Glomerular endothelial cell (primary cell): Measurements from ENCODE around the gene AJAP1. TPM values are rescaled to one million over a fixed set of nuclear protein-coding genes. Genes with fewer than 3 reads are reported as not detected.

Source experiments
- DNase-seq: peaks from one replicate; pipeline ENCODE4 v3.0.0-alpha.2; 2011; ENCODE audit warnings: low read depth, low spot score; ENCODE audit errors: extremely low read depth
- total RNA-seq: library from RNA; depleted of rRNA; stranded (reverse); fragments of >200 nt; gene quantifications from 2 replicates; pipeline ENCODE4 v1.2.3, GENCODE V29; 2015

AJAP1 gene
- total RNA-seq, 1 donor from 2014 or later: 0.06 TPM

GRCh38 chr1:4630561-4630960 lies 23.8 kb upstream of the AJAP1 start:
- DNase-seq: no peak

GRCh38 chr1:4631321-4631720 lies 23.1 kb upstream of the AJAP1 start:
- no peak for DNase-seq

DNA sequence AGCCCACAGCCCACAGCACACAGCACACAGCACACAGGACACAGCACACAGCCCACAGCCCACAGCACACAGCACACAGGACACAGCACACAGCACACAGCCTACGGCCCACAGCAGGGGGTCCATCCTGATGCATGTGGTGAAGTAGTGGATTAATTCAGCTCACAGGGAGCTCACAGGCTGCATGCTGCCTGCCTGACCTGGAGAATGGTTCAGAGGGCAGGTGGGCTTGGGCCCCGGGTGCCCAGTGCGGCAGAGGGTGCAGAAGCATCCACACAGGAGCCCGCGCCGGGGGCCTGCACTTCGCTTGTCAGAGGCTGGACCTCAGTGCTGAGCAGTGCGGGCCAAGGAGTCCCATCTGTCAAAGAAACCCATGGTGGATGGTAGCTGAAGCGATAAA lies 21.1 kb upstream of the AJAP1 start:
- DNase-seq: no peak

GRCh38 chr1:4634156-4634792 lies 20.1 kb upstream of the AJAP1 start:
- DNase-seq: no peak

GRCh38 chr1:4634793-4635406 lies 19.5 kb upstream of the AJAP1 start:
- no peak for DNase-seq

DNA sequence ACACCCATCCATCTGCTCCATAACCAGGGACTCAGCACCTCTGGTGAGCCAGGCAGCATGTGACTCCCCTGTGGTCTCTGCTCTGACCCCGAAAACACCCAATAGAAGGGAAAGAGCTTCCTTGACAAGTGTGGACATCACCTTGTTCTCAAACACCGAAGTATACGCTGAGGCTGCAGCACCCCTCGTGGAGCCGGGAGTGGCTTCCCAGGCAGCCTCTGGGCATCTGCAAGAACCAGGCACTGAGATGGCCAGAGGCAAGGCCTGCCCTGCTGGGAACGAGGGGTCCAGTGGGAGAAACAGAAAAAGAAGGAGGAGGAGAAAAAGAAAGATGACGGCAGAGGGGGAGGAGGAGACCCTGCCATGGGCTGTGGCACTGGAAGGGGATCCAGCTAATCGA lies 18.2 kb upstream of the AJAP1 start:
- DNase-seq: no peak

DNA sequence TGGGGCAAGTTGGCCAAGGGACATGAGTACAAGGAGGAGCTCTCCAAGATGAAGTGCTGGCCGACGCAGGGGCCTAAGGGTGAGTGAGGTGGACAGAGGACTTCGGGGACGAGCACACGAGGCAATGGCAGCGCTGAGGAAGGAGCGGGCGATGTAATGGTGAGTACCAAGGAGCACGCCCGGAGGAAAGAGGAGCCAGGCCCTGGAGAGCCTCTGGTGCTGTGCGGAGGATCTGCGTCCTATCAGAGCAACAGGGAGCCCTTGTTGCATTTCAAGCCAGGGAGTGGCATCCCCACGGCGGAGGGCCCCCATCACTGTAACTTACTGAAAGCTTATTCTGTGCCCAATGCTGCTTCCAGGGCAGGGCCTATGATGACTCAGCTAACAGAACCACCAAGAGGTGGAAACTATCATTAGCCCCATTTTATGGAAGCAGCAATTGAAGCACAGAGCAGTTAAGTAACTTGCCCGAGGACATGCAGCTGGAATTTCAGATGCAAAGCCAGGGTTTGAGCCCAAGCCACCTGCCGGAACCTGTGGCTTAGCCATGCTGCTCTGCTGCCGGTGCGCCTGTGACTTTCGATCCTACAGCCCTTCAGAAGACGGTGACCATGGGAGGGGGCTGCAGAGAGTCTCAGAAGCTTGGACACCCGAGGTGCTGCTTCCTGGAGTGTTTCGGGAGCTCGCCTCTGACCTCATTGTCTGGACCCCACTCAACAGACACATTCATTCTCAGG lies 17.6 kb upstream of the AJAP1 start:
- DNase-seq: no peak

GRCh38 chr1:4637616-4638344 lies 16.6 kb upstream of the AJAP1 start:
- DNase-seq: no peak

GRCh38 chr1:4638345-4638729 lies 16.1 kb upstream of the AJAP1 start:
- no peak for DNase-seq

GRCh38 chr1:4640931-4641330 lies 13.5 kb upstream of the AJAP1 start:
- no peak for DNase-seq

DNA sequence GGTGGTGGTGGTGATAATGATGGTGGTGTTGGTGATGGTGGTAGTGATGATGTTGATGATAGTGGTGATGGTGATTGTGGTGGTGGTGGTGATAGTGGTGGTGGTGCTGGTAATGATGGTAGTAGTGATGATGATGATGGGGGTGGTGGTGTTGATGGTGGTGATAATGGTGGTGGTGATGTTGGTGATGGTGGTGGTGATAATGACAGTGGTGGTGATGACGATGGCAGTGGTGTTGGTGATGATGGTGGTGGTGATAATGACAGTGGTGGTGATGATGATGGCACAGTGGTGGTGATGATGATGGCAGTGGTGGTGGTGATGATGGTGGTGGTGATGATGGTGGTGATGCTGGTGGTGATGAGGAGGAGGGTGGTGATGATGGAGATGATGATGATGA lies 7.0 kb upstream of the AJAP1 start:
- no peak for DNase-seq

DNA sequence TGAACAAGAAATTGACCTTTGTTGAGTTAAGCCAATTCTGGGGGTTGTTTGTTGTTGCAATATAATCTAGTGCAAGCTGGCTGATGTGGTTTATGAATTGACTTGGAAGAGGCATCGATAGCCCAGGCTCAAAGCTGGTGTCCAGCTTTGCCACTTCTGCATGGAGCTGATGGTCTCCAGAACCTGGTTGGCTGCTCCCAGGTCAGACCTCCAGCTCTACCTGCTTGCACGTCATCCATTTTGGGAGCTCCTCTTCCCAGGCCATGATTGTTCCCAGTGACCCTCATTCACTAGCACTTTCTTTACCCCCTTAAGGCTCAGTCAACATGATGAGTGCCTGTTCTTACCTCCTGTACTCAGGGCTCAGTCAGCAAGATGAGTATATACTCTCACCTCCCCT lies 5.8 kb upstream of the AJAP1 start:
- no peak for DNase-seq

DNA sequence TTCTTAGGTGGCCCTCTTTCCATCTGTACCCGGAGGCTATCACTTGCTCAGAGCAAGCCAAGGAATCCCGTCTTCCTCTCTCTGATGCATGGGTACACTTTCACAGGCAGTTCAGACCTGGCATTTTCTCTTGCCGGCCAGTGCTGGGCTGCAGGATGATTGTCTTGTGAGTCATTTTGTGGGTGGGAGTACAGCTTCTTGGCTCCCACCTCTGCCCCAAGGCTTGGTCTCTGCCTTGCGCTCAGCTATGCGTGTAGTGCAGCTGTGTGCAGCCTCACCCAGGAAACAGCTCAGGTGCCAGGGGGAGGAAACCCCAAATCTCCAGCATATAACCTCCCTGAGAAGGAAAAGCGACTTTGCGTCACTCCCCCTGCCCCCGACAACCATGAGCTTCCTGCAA lies 3.9 kb upstream of the AJAP1 start:
- no peak for DNase-seq

DNA sequence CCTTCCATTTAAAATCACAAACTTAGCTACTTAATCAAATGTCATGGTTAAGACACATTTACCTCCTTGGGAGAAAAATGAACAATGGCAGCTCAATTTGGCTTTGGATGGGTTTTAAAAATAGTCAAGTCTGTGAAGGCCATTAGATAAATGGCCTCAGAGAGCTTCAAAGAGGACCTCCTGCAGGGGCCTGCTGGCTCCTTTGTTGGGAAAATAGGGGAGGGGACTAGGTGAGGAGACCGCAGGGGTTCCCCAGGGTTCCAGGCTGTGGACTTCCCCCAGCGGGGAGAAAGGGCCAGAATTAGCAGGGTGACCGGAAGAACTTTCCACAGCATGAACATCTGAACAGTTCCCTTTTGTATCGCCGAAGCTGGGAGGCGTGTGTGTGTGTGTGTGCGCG lies 3.4 kb upstream of the AJAP1 start:
- DNase-seq: no peak

GRCh38 chr1:4652631-4653327 lies 1.6 kb upstream of the AJAP1 start:
- DNase-seq: no peak

DNA sequence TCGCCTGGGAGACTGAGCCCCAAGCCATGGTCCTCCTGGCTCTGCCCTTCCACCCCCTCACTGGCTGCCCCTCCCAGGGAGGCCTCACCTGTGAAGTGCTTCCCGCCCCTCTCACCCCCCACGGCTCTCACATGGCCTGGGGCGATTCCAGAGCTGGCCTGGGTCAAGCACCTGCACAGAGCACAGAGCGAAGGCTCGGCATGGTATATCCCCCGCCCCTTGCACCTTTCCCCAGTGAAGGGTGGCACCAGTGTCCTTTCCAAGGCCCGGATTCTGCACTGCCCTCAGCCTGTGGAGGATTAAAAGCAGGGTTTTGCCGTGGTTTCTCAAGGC lies 1.1 kb upstream of the AJAP1 start:
- no peak for DNase-seq

- no peak for DNase-seq
These were observed 610 bp downstream of the AJAP1 start for GRCh38 chr1:4654764-4655673.

DNA sequence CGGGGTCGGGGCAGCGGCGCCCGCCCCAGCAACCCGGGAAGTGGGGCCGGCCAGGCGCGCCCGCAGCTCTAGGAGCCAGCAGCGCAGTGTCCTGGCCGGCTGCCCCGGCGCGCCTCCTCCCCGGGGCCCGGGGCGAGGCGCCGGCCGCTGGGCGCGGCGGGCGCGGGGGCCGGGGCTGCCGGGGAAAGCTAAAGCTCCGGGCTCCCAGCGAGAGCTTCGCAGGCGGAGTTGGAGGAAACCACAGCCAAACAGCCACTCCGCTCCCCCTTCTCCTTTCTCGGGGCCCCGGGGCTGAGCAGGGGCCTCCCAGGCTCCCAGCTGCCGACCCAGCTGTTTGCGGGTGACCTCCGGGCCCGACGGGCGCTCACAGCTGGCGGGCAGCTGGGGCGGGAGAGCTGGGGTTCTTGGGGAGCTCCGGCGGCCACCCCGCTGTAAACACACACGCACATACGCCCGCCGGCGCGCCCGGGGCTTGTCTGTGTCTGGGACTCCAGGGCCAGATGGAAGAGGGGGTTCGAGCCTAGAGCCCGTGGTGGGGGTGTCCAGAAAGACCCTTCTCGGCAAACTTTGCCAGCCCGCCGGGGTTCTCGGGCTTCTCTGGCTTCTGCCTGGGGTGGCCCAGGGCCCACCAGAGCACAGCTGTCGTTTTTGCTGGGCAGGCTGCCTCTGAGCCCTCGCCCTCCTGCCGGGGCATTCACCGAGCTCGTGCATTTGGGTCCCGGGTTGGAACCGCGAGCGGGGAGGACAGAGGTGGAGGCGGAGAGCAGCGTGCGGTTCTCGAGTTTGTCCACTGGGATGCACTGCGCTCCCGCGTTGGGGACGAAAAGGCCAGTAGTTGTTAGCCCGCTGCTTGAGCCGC lies 1.5 kb downstream of the AJAP1 start:
- DNase-seq: no peak

GRCh38 chr1:4656533-4657140 lies 2.2 kb downstream of the AJAP1 start:
- DNase-seq: no peak
